Lung (tissue), 12 donors: ENCODE results near the gene HTR3C. TPM values are rescaled to one million over a fixed set of nuclear protein-coding genes. Genes with fewer than 3 reads are reported as not detected.

Experiments
- ATAC-seq: fragments of 200-7000 bp; cut with Tn5 transposase; one replicate; pipeline ENCODE4 v1.9.1; 2020; ENCODE audit warnings: moderate number of reproducible peaks; ENCODE audit not compliant: insufficient read depth, low FRiP score
- DNase-seq, 3 donors: peaks; one replicate each; pipeline ENCODE4 v3.0.0-alpha.2; 2013 to 2017
- H3K27ac ChIP-seq, 2 donors: one replicate each; pipeline ENCODE4 v1.5.1; 2013; ENCODE audit warnings: mild to moderate bottlenecking in 2 of 2, moderate library complexity in 2 of 2, control low read depth in 1 of 2, inconsistent platforms in 1 of 2, low read depth in 1 of 2, low read length in 1 of 2
- H3K27me3 ChIP-seq, 3 donors: one replicate each; pipeline ENCODE4 v1.5.1; 2013; ENCODE audit warnings: low read length in 2 of 3; ENCODE audit not compliant: control insufficient read depth in 3 of 3, insufficient read depth in 3 of 3
- H3K36me3 ChIP-seq, 4 donors: one replicate each; pipeline ENCODE4 v1.5.1; 2013; ENCODE audit warnings: low read length in 4 of 4, mild to moderate bottlenecking in 1 of 4, moderate library complexity in 1 of 4; ENCODE audit not compliant: control insufficient read depth in 4 of 4, insufficient read depth in 4 of 4
- H3K4me1 ChIP-seq, 5 donors: one replicate each; pipeline ENCODE4 v1.5.1; 2013; ENCODE audit warnings: low read length in 5 of 5, mild to moderate bottlenecking in 2 of 5, moderate library complexity in 1 of 5; ENCODE audit not compliant: control insufficient read depth in 5 of 5, insufficient read depth in 5 of 5
- H3K4me3 ChIP-seq: one replicate; pipeline ENCODE4 v1.5.1; 2013; ENCODE audit warnings: mild to moderate bottlenecking, control low read depth, moderate library complexity
- H3K9ac ChIP-seq, 2 donors: one replicate each; pipeline ENCODE4 v1.5.1; 2013; ENCODE audit warnings: low read length in 2 of 2, control low read depth in 1 of 2; ENCODE audit not compliant: insufficient read depth in 1 of 2
- H3K9me3 ChIP-seq, 4 donors: one replicate each; pipeline ENCODE4 v1.5.1; 2013; ENCODE audit warnings: low read length in 3 of 4, mild to moderate bottlenecking in 1 of 4, moderate library complexity in 1 of 4; ENCODE audit not compliant: control insufficient read depth in 4 of 4, insufficient read depth in 3 of 4
- WGBS, 2 donors: extraction: QIAGEN DNeasy Blood & Tissue Kit; methylation state at CpG; one replicate each; pipeline ENCODE4 v1.1.7; 2013; 5-methylcytosine and 5-hydroxymethylcytosine counted together
- polyA plus RNA-seq, 2 donors: library from polyadenylated mRNA; stranded (reverse); fragments of 200-250 nt; gene quantifications; one replicate each; pipeline ENCODE4 v1.2.1, GENCODE V29; 2013
- total RNA-seq, 2 donors: library from RNA; depleted of rRNA in 1 of 2; stranded (reverse); fragments of >200 nt in 1 of 2; gene quantifications; one replicate each; pipeline ENCODE4 v1.2.1, GENCODE V29; 2014 to 2021
- TF ChIP-seq, protein P1 (sequence below): IDR thresholded peaks from 2 replicates; pipeline ENCODE4 v1.5.1; 2012; ENCODE audit warnings: mild to moderate bottlenecking; ENCODE audit errors: control extremely low read depth, extremely low read depth
- donor health status: control.
- donor health status: control.
- donor health status: Bipolar disorder and iron deficiency.
- donor health status: healthy.
- donor health status: DM: yes; HTN: yes; CAD: no.

The HTR3C gene
- total and polyA plus RNA-seq, 4 donors: 0.09 to 0.47 (median 0.46) TPM; not detected in 1

DNA sequence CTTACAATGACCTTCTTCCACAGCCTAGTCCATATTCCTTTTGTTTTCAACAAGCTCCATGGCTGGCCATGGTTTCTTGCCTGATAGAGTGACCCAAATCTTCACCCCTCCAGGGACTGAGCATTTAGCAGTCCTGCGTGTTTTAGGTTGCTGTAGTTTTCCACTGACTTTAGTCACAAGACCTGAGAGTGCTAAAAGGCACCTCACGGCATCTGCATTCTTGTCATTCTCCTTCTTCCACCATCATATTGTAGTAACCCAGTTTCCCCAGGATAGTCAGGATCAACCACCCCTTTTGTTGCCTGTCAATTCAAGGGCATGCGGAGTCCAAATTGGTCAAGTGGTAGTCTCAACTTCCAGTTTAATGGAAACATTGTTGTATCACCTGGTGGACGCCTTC, 20.8 kb downstream of the HTR3C start:
- ATAC-seq (no peak), DNase-seq (no peak)
- H3K9me3 ChIP-seq: no peaks in the 10 kb centered on the region
- TF ChIP-seq, protein P1, sequence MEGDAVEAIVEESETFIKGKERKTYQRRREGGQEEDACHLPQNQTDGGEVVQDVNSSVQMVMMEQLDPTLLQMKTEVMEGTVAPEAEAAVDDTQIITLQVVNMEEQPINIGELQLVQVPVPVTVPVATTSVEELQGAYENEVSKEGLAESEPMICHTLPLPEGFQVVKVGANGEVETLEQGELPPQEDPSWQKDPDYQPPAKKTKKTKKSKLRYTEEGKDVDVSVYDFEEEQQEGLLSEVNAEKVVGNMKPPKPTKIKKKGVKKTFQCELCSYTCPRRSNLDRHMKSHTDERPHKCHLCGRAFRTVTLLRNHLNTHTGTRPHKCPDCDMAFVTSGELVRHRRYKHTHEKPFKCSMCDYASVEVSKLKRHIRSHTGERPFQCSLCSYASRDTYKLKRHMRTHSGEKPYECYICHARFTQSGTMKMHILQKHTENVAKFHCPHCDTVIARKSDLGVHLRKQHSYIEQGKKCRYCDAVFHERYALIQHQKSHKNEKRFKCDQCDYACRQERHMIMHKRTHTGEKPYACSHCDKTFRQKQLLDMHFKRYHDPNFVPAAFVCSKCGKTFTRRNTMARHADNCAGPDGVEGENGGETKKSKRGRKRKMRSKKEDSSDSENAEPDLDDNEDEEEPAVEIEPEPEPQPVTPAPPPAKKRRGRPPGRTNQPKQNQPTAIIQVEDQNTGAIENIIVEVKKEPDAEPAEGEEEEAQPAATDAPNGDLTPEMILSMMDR: no peak
- no peak overlapping the region for H3K27ac ChIP-seq
- H3K9ac ChIP-seq: no peak overlapping the region
- no peaks in the 10 kb centered on the region for H3K4me1 ChIP-seq
- WGBS, 2 donors: 82 to 96% methylated on average over 4 of the region's 4 CpGs
- H3K4me3 ChIP-seq: no peak overlapping the region
- H3K36me3 ChIP-seq: no peaks in the 10 kb centered on the region
- peaks cover 0 to 2% (median 0%) of the 10 kb centered on the region in 3 donors for H3K27me3 ChIP-seq

DNA sequence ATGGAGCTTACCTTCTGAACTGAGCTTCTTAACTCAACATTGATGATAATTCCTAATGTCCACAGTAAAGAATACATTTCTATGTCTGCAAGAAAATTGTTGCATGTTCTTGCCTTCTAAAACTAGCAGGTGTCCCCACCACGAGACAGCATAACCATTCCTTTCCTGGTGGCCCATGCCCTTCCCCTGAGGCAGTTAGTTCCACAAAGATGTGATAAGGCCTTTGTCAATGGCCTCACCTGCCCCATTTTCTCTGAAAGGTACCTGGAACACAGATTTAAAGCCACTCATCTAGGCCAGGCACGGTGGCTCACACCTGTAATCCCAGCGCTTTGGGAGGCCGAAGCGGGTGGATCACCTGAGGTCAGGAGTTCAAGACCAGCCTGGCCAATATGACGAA, 23.1 kb downstream of the HTR3C start:
- whole genome bisulfite sequencing, 2 donors: 90 to 93% methylated on average over 6 of the region's 6 CpGs
- Histone ChIP-seq H3K4me3 (no peak overlapping the region), H3K36me3 (no peaks in the 10 kb centered on the region), H3K4me1 (no peaks in the 10 kb centered on the region), H3K9ac (no peak overlapping the region), H3K27ac (no peak overlapping the region), H3K9me3 (no peaks in the 10 kb centered on the region), H3K27me3 (peaks cover 0 to 2% (median 0%) of the 10 kb centered on the region in 3 donors)
- DNase-seq (no peak), ATAC-seq (no peak)
- TF ChIP-seq, protein P1: no peak

DNA sequence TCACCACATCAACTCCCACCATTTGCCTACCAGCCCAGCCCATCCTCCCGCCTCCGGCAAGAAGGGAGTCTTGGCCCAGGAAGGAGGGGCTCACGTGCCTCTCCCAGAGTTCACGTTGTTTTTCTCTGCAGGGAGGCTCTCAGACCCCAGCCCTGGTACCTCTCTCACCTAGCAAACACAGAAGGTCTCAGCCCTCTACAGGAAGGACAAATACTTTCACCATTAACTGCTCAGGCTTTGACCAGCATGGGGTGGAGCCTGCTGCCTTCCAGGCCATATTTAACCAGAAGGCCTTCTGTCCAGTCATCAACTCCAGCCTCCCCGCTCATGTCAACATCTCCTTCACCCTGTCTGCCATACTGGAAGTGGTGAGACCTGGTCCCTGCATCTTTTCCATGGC, 25.0 kb downstream of the HTR3C start:
- Histone ChIP-seq H3K27ac (no peak overlapping the region), H3K27me3 (peaks cover 0 to 2% (median 0%) of the 10 kb centered on the region in 3 donors), H3K9ac (no peak overlapping the region), H3K4me3 (no peak overlapping the region), H3K9me3 (no peaks in the 10 kb centered on the region), H3K4me1 (no peaks in the 10 kb centered on the region), H3K36me3 (no peaks in the 10 kb centered on the region)
- TF ChIP-seq, protein P1: no peak
- 76 to 78% methylated on average over 5 of the region's 5 CpGs for WGBS, 2 donors
- ATAC-seq (no peak), DNase-seq (no peak)

DNA sequence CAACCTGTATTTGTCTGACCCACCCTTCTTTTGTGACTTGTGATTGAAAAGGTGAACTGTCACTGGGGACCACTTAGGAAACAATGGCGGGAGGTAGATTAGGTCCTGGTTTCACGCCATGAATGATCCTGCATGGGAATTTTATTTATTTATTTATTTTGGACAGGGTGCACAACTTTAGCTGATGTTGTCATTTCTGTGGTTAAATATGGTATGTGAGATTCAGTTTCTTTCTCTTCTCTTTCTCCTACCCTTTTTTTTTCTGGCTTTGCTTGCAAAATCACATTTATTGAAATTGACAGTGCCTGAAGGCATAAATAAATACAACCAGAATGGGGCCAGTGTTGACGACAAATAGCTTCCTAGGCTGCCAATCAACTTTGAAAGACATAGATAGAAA, 26.0 kb downstream of the HTR3C start:
- 92 to 93% methylated on average over 3 of the region's 3 CpGs for WGBS, 2 donors

More for the DNA sequence above, 26.0 kb downstream of the HTR3C start:
- Histone ChIP-seq H3K36me3 (no peaks in the 10 kb centered on the region), H3K9ac (no peak overlapping the region), H3K27ac (no peak overlapping the region), H3K4me1 (no peaks in the 10 kb centered on the region), H3K4me3 (no peak overlapping the region), H3K9me3 (no peaks in the 10 kb centered on the region), H3K27me3 (peaks cover 0 to 2% (median 0%) of the 10 kb centered on the region in 3 donors)
- no peak for ATAC-seq
- no peak for DNase-seq
- TF ChIP-seq, protein P1: no peak
